SK-N-MC (cell line): ENCODE results near the gene EI24.

ENCODE experiments used
- EZH2 ChIP-seq: fragments of 200-600 bp; sonication (generic); IDR thresholded peaks from one replicate; pipeline ENCODE4 v1.6.1; 2017; ENCODE audit warnings: antibody characterized with exemption
- FOXP2 ChIP-seq: optimal IDR thresholded peaks from 2 replicates; pipeline ENCODE3; 2011; ENCODE audit warnings: mild to moderate bottlenecking, moderate library complexity; ENCODE audit not compliant: insufficient read depth; ENCODE audit errors: extremely low read length, control extremely low read depth
- POLR2AphosphoS5 ChIP-seq: IDR thresholded peaks from 2 replicates; pipeline ENCODE4 v1.6.1; 2012; ENCODE audit warnings: mild to moderate bottlenecking, low read depth, low read length, borderline replicate concordance

DNA sequence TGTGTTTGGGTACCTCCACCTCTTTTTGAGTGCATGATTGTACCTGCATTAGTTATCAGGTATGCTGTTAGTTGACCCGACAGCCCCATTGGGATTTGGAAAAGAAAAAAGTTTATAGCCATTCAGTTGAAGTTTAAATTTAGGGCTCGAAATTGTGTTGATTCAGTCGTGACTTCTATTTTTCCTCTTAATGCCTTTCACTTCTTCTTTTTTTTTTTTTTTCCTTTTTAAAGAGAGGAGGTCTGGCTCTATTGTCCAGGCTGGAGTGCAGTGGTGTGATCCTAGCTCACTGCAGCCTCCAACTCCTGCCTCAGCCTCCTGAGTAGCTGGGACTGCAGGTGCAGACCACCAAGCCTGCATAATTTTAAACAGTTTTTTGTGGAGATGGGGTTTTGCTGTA, 25.7 kb downstream of the EI24 start:
- TF ChIP-seq EZH2 (no peak), POLR2AphosphoS5 (no peak), FOXP2 (no peak)
